ENCODE measurements around the gene SPSB1.
A peak's percentile ranks its signal among the peaks of the same experiment; 100 is the strongest.

SPSB1 gene

GRCh38 chr1:9319208-9319788 lies 26.6 kb downstream of the SPSB1 start:
- WGBS (ENCODE audit: extremely low coverage, insufficient coverage, insufficient read length), result no CpG with 5 or more reads among the region's 20 CpGs
- Histone ChIP-seq H2AFZ (ENCODE audit: insufficient read depth, low read length, poor library complexity) (no peak overlapping the region), H3K79me2 (ENCODE audit: control insufficient read depth, insufficient read depth, low read length, poor library complexity) (peaks cover 73% of the 10 kb centered on the region)

GRCh38 chr1:9319789-9320519 lies 27.3 kb downstream of the SPSB1 start:
- Histone ChIP-seq H3K4me3 (ENCODE audit: low read depth, low read length) (no peak overlapping the region), H3K4ac (ENCODE audit: low read depth, low read length) (peak overlapping the region; percentile 89), H3K23ac (ENCODE audit: low read length) (no peak overlapping the region), H3K9me3 (ENCODE audit: insufficient read depth, low read depth, low read length) (peaks cover 2% of the 10 kb centered on the region), H3K9ac (ENCODE audit: low read length) (no peak overlapping the region), H2AFZ (ENCODE audit: insufficient read depth, low read length, poor library complexity) (no peak overlapping the region), H3K18ac (ENCODE audit: low read length) (no peak overlapping the region), H3K27ac (ENCODE audit: low read depth, low read length) (no peak overlapping the region), H4K12ac (ENCODE audit: low read depth, low read length) (no peak overlapping the region), H2BK120ac (ENCODE audit: insufficient read depth, low read length, poor library complexity) (no peak overlapping the region), H3K27me3 (ENCODE audit: insufficient read depth, low read length) (no peaks in the 10 kb centered on the region), H3K4me2 (ENCODE audit: low read length) (no peak overlapping the region), H2AK5ac (ENCODE audit: low read length) (no peak overlapping the region), H4K8ac (ENCODE audit: low read depth, low read length) (no peak overlapping the region), H2BK5ac (ENCODE audit: low read depth, low read length, poor library complexity) (no peak overlapping the region), H3K4me1 (ENCODE audit: control insufficient read depth in 1 of 2, insufficient read depth in 2 of 2, low read length in 2 of 2) (peaks cover 32 to 64% of the 10 kb centered on the region in 2 experiments), H2BK12ac (ENCODE audit: low read length) (no peak overlapping the region), H3K79me2 (ENCODE audit: control insufficient read depth, insufficient read depth, low read length, poor library complexity) (peaks cover 73% of the 10 kb centered on the region), H3K14ac (ENCODE audit: low read length) (no peak overlapping the region), H3K36me3 (ENCODE audit: control insufficient read depth in 1 of 2, insufficient read depth in 2 of 2, low read length in 2 of 2) (peaks cover 67 to 79% of the 10 kb centered on the region in 2 experiments), H4K91ac (ENCODE audit: low read depth, low read length) (no peak overlapping the region), H3K79me1 (ENCODE audit: low read length) (peaks cover 1% of the 10 kb centered on the region)
- WGBS (ENCODE audit: extremely low coverage, insufficient coverage, insufficient read length), result no CpG with 5 or more reads among the region's 21 CpGs
- DNase-seq, result no peak

More at GRCh38 chr1:9319208-9319788, 26.6 kb downstream of the SPSB1 start:
- H4K91ac ChIP-seq (ENCODE audit: low read depth, low read length), result no peak overlapping the region
- no peak for DNase-seq
- no peaks in the 10 kb centered on the region for H3K27me3 ChIP-seq (ENCODE audit: insufficient read depth, low read length)
- H3K4me2 ChIP-seq (ENCODE audit: low read length), result no peak overlapping the region
- no peak overlapping the region for H3K4me3 ChIP-seq (ENCODE audit: low read depth, low read length)
- H2BK5ac ChIP-seq (ENCODE audit: low read depth, low read length, poor library complexity), result no peak overlapping the region
- no peak overlapping the region for H4K8ac ChIP-seq (ENCODE audit: low read depth, low read length)
- H3K9ac ChIP-seq (ENCODE audit: low read length), result no peak overlapping the region
- H3K36me3 ChIP-seq (ENCODE audit: control insufficient read depth in 1 of 2, insufficient read depth in 2 of 2, low read length in 2 of 2), result peaks cover 66 to 78% of the 10 kb centered on the region in 2 experiments
- H3K4me1 ChIP-seq (ENCODE audit: control insufficient read depth in 1 of 2, insufficient read depth in 2 of 2, low read length in 2 of 2), result peaks cover 32 to 65% of the 10 kb centered on the region in 2 experiments
- no peak overlapping the region for H2AK5ac ChIP-seq (ENCODE audit: low read length)
- no peak overlapping the region for H2BK12ac ChIP-seq (ENCODE audit: low read length)
- no peak overlapping the region for H4K12ac ChIP-seq (ENCODE audit: low read depth, low read length)
- H3K18ac ChIP-seq (ENCODE audit: low read length), result no peak overlapping the region
- no peak overlapping the region for H3K27ac ChIP-seq (ENCODE audit: low read depth, low read length)
- H3K14ac ChIP-seq (ENCODE audit: low read length), result no peak overlapping the region
- peaks cover 1% of the 10 kb centered on the region for H3K79me1 ChIP-seq (ENCODE audit: low read length)
- H3K4ac ChIP-seq (ENCODE audit: low read depth, low read length), result peak overlapping the region; percentile 89
- no peak overlapping the region for H3K23ac ChIP-seq (ENCODE audit: low read length)
- peaks cover 2% of the 10 kb centered on the region for H3K9me3 ChIP-seq (ENCODE audit: insufficient read depth, low read depth, low read length)
- H2BK120ac ChIP-seq (ENCODE audit: insufficient read depth, low read length, poor library complexity), result no peak overlapping the region

DNA sequence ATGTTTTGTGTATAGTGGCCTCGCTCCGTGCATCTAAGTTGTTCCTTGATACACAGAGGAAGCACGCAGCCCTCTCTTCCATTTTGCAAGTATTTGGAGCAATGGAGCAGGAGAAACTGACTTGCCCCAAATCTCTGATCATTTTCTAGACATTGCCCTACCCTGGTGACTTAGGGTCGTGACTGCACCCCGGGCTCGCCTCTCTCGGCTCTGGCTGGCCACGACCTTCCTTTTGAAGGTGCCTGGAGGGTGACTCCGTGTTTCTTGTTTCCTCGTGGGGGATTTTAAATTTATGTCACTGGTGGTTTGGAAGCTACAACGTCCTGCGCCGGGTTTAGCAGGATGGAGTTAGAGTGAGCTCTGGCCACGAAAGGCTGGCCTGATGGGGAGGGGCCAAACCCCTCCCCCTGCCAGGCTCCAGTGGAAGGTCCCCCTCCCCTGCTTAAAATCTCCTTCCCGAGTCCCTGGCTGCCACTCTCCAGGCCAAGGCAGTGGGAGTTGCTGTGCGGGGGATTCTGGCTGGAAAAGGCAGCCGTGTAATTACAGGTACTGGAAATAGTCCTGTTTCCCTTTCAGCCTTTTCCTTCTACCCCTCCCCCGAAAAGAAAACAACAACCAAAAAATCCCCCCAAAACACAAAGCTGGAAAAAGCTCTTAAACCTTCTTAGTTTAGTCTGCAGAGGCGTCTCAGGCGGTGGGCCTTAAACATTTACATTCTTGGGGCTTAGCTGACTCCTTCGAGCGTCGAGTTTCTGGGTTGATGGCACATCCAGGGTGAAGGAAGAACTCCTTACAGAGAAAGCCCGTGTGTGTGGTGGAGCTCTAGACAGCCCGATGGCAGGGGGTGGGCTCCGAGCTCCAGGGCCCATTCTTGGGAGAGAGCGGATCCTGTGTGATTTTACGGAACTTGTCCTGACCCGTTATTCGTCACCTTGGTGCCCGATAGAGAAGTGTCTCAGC lies 28.1 kb downstream of the SPSB1 start:
- H3K27me3 ChIP-seq (ENCODE audit: insufficient read depth, low read length), result no peaks in the 10 kb centered on the region
- no peak for DNase-seq
- H3K27ac ChIP-seq (ENCODE audit: low read depth, low read length), result no peak overlapping the region
- WGBS (ENCODE audit: extremely low coverage, insufficient coverage, insufficient read length), result no CpG with 5 or more reads among the region's 31 CpGs
- peaks cover 74% of the 10 kb centered on the region for H3K79me2 ChIP-seq (ENCODE audit: control insufficient read depth, insufficient read depth, low read length, poor library complexity)
- H3K4me1 ChIP-seq (ENCODE audit: control insufficient read depth in 1 of 2, insufficient read depth in 2 of 2, low read length in 2 of 2), result peaks cover 32 to 68% of the 10 kb centered on the region in 2 experiments
- peak overlapping the region; percentile 89 for H3K4ac ChIP-seq (ENCODE audit: low read depth, low read length)
- no peaks in the 10 kb centered on the region for H3K9me3 ChIP-seq (ENCODE audit: insufficient read depth, low read depth, low read length)
- H3K14ac ChIP-seq (ENCODE audit: low read length), result no peak overlapping the region
- peaks cover 67 to 78% of the 10 kb centered on the region in 2 experiments for H3K36me3 ChIP-seq (ENCODE audit: control insufficient read depth in 1 of 2, insufficient read depth in 2 of 2, low read length in 2 of 2)
- no peak overlapping the region for H3K23ac ChIP-seq (ENCODE audit: low read length)
- H4K8ac ChIP-seq (ENCODE audit: low read depth, low read length), result no peak overlapping the region
- no peak overlapping the region for H2BK120ac ChIP-seq (ENCODE audit: insufficient read depth, low read length, poor library complexity)
- H3K4me3 ChIP-seq (ENCODE audit: low read depth, low read length), result no peak overlapping the region
- no peak overlapping the region for H3K18ac ChIP-seq (ENCODE audit: low read length)
- no peak overlapping the region for H3K9ac ChIP-seq (ENCODE audit: low read length)
- H3K4me2 ChIP-seq (ENCODE audit: low read length), result no peak overlapping the region
- H2AFZ ChIP-seq (ENCODE audit: insufficient read depth, low read length, poor library complexity), result no peak overlapping the region
- H2BK5ac ChIP-seq (ENCODE audit: low read depth, low read length, poor library complexity), result no peak overlapping the region
- H2AK5ac ChIP-seq (ENCODE audit: low read length), result no peak overlapping the region
- H3K79me1 ChIP-seq (ENCODE audit: low read length), result peaks cover 1% of the 10 kb centered on the region
- H4K91ac ChIP-seq (ENCODE audit: low read depth, low read length), result no peak overlapping the region
- no peak overlapping the region for H4K12ac ChIP-seq (ENCODE audit: low read depth, low read length)
- H2BK12ac ChIP-seq (ENCODE audit: low read length), result no peak overlapping the region

DNA sequence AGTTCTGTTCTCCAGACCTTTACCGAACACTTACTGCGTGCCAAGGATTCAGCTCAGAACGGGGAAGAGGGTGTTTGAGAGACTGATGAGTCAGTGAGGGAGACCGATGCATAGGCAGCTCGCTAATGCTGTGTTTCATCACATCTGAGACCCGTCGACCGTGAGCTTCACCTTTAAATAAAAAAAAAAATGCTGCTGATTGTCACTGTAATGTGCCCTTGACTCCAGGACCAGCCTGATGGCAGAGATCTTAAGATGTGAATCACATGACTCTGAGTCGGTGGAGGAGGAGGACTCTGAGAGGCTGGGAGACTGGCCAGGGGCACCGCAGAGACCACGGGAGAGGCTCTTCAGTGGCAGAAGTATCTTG lies 28.8 kb downstream of the SPSB1 start:
- H3K18ac ChIP-seq (ENCODE audit: low read length), result no peak overlapping the region
- H3K4me2 ChIP-seq (ENCODE audit: low read length), result no peak overlapping the region
- H3K4me3 ChIP-seq (ENCODE audit: low read depth, low read length), result no peak overlapping the region
- no peak overlapping the region for H2BK5ac ChIP-seq (ENCODE audit: low read depth, low read length, poor library complexity)
- H3K4me1 ChIP-seq (ENCODE audit: control insufficient read depth in 1 of 2, insufficient read depth in 2 of 2, low read length in 2 of 2), result peaks cover 26 to 62% of the 10 kb centered on the region in 2 experiments
- no peak overlapping the region for H3K14ac ChIP-seq (ENCODE audit: low read length)
- no peaks in the 10 kb centered on the region for H3K79me1 ChIP-seq (ENCODE audit: low read length)
- no CpG with 5 or more reads among the region's 11 CpGs for WGBS (ENCODE audit: extremely low coverage, insufficient coverage, insufficient read length)
- no peaks in the 10 kb centered on the region for H3K27me3 ChIP-seq (ENCODE audit: insufficient read depth, low read length)
- no peak overlapping the region for H2BK120ac ChIP-seq (ENCODE audit: insufficient read depth, low read length, poor library complexity)
- H4K8ac ChIP-seq (ENCODE audit: low read depth, low read length), result no peak overlapping the region
- H4K91ac ChIP-seq (ENCODE audit: low read depth, low read length), result no peak overlapping the region
- H3K36me3 ChIP-seq (ENCODE audit: control insufficient read depth in 1 of 2, insufficient read depth in 2 of 2, low read length in 2 of 2), result peaks cover 66 to 78% of the 10 kb centered on the region in 2 experiments
- H3K27ac ChIP-seq (ENCODE audit: low read depth, low read length), result no peak overlapping the region
- no peak overlapping the region for H2BK12ac ChIP-seq (ENCODE audit: low read length)
- DNase-seq, result peak; percentile 77 to 87
- H3K4ac ChIP-seq (ENCODE audit: low read depth, low read length), result peak overlapping the region; percentile 57
- no peak overlapping the region for H3K9ac ChIP-seq (ENCODE audit: low read length)
- no peak overlapping the region for H3K23ac ChIP-seq (ENCODE audit: low read length)
- H2AK5ac ChIP-seq (ENCODE audit: low read length), result no peak overlapping the region
- H3K9me3 ChIP-seq (ENCODE audit: insufficient read depth, low read depth, low read length), result no peaks in the 10 kb centered on the region
- H2AFZ ChIP-seq (ENCODE audit: insufficient read depth, low read length, poor library complexity), result no peak overlapping the region
- H3K79me2 ChIP-seq (ENCODE audit: control insufficient read depth, insufficient read depth, low read length, poor library complexity), result peaks cover 74% of the 10 kb centered on the region
- no peak overlapping the region for H4K12ac ChIP-seq (ENCODE audit: low read depth, low read length)
